Neutrophil (primary cell): Measurements from ENCODE around the gene VTN.

Experiments
- H3K27ac ChIP-seq: fragments of 200-600 bp; sonication (generic); 2 replicates; pipeline ENCODE4 v1.5.1; 2016; ENCODE audit warnings: mild to moderate bottlenecking, moderate library complexity
- H3K27me3 ChIP-seq: fragments of 200-600 bp; sonication (generic); 2 replicates; pipeline ENCODE4 v1.6.0; 2016; ENCODE audit warnings: mild to moderate bottlenecking
- H3K36me3 ChIP-seq: fragments of 200-600 bp; sonication (generic); 2 replicates; pipeline ENCODE4 v1.5.1; 2017
- H3K4me1 ChIP-seq, 2 experiments: fragments of 200-600 bp in 1 of 2; sonication (generic) in 1 of 2; 1 replicate in 1 of 2; 2 replicates in 1 of 2; pipeline versions ENCODE4 v1.5.1 to v1.6.1; 2013 to 2016; ENCODE audit warnings: low read depth in 1 of 2, low read length in 1 of 2, mild to moderate bottlenecking in 1 of 2, moderate library complexity in 1 of 2; ENCODE audit not compliant: control insufficient read depth in 1 of 2, insufficient read depth in 1 of 2
- H3K4me3 ChIP-seq, 2 experiments: fragments of 200-600 bp in 1 of 2; sonication (generic) in 1 of 2; 1 replicate in 1 of 2; 2 replicates in 1 of 2; pipeline ENCODE4 v1.5.1; 2013 to 2016; ENCODE audit warnings: low read depth in 1 of 2, low read length in 1 of 2, mild to moderate bottlenecking in 1 of 2, moderate library complexity in 1 of 2
- H3K9me3 ChIP-seq: fragments of 200-600 bp; sonication (generic); 2 replicates; pipeline ENCODE4 v1.5.1; 2016
- TF ChIP-seq, protein P1 (sequence below): fragments of 200-600 bp; sonication (generic); IDR thresholded peaks from 2 replicates; pipeline ENCODE4 v1.5.1; 2016; ENCODE audit warnings: antibody characterized with exemption

VTN gene

DNA sequence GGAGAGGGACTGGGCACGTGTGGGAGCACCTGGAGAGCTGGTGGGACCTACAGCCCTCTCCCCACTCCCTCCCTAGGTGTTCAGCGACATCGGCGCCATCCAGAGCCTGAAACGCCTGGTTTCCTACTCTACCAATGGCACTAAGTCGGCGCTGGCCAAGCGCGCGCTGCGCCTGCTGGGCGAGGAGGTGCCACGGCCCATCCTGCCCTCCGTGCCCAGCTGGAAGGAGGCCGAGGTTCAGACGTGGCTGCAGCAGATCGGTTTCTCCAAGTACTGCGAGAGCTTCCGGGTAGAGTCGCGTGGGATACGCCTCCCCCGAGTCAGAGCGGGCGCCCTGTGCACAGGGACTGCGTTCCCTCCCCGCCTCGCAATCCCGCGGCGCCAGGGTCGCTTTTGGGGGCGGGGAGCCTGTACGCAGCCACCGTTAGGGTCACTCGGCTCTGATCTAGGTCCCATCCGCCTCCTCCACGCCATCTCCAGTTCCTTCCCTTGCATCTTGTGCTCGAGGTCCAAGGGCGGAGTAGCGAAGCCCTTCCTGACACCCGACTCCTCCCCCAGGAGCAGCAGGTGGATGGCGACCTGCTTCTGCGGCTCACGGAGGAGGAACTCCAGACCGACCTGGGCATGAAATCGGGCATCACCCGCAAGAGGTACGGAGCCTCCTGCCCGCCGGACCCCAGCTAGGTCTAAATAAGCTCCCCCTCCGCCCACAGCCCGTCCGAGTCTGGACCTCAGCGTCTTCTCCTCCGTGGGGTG is 14.4 kb upstream of the VTN start:
- Histone ChIP-seq H3K36me3 (no peaks in the 10 kb centered on the region), H3K27me3 (peaks cover 58% of the 10 kb centered on the region), H3K4me3 (peak overlapping the region; percentile 20 to 52), H3K9me3 (no peaks in the 10 kb centered on the region), H3K4me1 (peaks cover 13 to 29% of the 10 kb centered on the region in 2 experiments), H3K27ac (no peak overlapping the region)
- TF ChIP-seq, protein P1, sequence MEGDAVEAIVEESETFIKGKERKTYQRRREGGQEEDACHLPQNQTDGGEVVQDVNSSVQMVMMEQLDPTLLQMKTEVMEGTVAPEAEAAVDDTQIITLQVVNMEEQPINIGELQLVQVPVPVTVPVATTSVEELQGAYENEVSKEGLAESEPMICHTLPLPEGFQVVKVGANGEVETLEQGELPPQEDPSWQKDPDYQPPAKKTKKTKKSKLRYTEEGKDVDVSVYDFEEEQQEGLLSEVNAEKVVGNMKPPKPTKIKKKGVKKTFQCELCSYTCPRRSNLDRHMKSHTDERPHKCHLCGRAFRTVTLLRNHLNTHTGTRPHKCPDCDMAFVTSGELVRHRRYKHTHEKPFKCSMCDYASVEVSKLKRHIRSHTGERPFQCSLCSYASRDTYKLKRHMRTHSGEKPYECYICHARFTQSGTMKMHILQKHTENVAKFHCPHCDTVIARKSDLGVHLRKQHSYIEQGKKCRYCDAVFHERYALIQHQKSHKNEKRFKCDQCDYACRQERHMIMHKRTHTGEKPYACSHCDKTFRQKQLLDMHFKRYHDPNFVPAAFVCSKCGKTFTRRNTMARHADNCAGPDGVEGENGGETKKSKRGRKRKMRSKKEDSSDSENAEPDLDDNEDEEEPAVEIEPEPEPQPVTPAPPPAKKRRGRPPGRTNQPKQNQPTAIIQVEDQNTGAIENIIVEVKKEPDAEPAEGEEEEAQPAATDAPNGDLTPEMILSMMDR = no peak

- H3K4me3 ChIP-seq = no peak overlapping the region
- peaks cover 64% of the 10 kb centered on the region for H3K27me3 ChIP-seq
- peaks cover 13 to 29% of the 10 kb centered on the region in 2 experiments for H3K4me1 ChIP-seq
- H3K9me3 ChIP-seq = no peaks in the 10 kb centered on the region
- no peaks in the 10 kb centered on the region for H3K36me3 ChIP-seq
- TF ChIP-seq, protein P1 = no peak
- H3K27ac ChIP-seq = no peak overlapping the region
These were observed 11.2 kb upstream of the VTN start for GRCh38 chr17:28381141-28381825.

GRCh38 chr17:28379814-28380801 is 10.0 kb upstream of the VTN start:
- Histone ChIP-seq H3K27ac (no peak overlapping the region), H3K27me3 (peaks cover 66% of the 10 kb centered on the region), H3K36me3 (no peaks in the 10 kb centered on the region), H3K4me3 (no peak overlapping the region), H3K9me3 (no peaks in the 10 kb centered on the region), H3K4me1 (peaks cover 13 to 23% of the 10 kb centered on the region in 2 experiments)
- TF ChIP-seq, protein P1 = no peak

GRCh38 chr17:28372945-28373274 is 2.8 kb upstream of the VTN start:
- no peaks in the 10 kb centered on the region for H3K36me3 ChIP-seq
- peaks cover 62% of the 10 kb centered on the region for H3K27me3 ChIP-seq
- no peak overlapping the region for H3K4me3 ChIP-seq
- TF ChIP-seq, protein P1 = no peak
- no peak overlapping the region for H3K27ac ChIP-seq
- H3K9me3 ChIP-seq = no peaks in the 10 kb centered on the region
- peaks cover 4 to 18% of the 10 kb centered on the region in 2 experiments for H3K4me1 ChIP-seq

DNA sequence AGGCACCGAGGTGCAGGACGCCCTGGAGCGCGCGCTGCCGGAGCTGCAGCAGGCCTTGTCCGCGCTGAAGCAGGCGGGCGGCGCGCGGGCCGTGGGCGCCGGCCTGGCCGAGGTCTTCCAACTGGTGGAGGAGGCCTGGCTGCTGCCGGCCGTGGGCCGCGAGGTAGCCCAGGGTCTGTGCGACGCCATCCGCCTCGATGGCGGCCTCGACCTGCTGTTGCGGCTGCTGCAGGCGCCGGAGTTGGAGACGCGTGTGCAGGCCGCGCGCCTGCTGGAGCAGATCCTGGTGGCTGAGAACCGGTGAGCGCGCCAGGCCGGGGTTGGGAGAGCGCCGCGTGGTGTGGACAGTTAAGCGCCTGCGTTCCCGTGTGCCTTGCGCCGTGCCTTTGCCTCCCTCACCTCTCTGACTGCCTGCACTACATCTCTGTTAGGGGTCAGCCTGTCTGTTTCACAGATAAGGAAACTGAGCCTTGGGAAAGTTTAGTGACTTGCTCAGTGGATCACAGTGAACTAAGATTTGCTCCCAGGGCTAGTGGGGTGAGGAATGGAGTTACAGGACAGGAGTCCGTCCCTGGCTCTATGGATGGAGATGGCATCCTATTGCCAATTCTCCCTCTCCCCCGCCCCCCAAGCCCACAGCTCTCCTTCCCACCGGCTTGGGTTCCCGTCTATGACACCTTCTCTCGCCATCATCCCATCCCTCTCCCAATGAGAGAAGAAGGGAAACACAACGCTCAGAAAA is 2.3 kb upstream of the VTN start:
- no peak overlapping the region for H3K27ac ChIP-seq
- H3K4me1 ChIP-seq = peaks cover 4 to 18% of the 10 kb centered on the region in 2 experiments
- TF ChIP-seq, protein P1 = no peak

More for the DNA sequence above, 2.3 kb upstream of the VTN start:
- Histone ChIP-seq H3K4me3 (peak overlapping the region in 1 of 2 experiments; percentile 67), H3K27me3 (peaks cover 62% of the 10 kb centered on the region), H3K9me3 (no peaks in the 10 kb centered on the region), H3K36me3 (peaks cover 4% of the 10 kb centered on the region)
